IMR-90 (cell line): ENCODE measurements around the gene ATP1B4. TPM values are rescaled to one million over a fixed set of nuclear protein-coding genes. Genes with fewer than 3 reads are reported as not detected.

ENCODE experiments used
- ATAC-seq: fragments of 200-7000 bp; cut with Tn5 transposase; 2 replicates; pipeline ENCODE4 v1.9.1; 2020; ENCODE audit warnings: low read depth, mild to moderate bottlenecking, moderate library complexity
- BruUV-seq: library from RNA; stranded (reverse); fragments of 400-500 nt; replicated peaks from 2 replicates; lab custom pipeline; 2021; lab: Mats Ljungman, UMichigan
- CTCF ChIA-PET: fragments of 300-600 bp; formaldehyde crosslinking; extraction: SDS; loops from one replicate; lab custom pipeline; 2021; ENCODE audit warnings: antibody characterized with exemption; lab: Yijun Ruan, JAX
- POLR2A ChIA-PET: fragments of 300-600 bp; sonication (Branson Sonifier 250); formaldehyde crosslinking; loops from one replicate; lab custom pipeline; 2022; ENCODE audit warnings: antibody characterized with exemption; ENCODE audit not compliant: unreplicated experiment; lab: Charles Lee
- DNase-seq: peaks from one replicate; pipeline ENCODE4 v3.0.0; 2013
- H2AFZ ChIP-seq: replicated peaks from 2 replicates; pipeline ENCODE3; 2013; ENCODE audit warnings: low read length, mild to moderate bottlenecking; ENCODE audit not compliant: poor library complexity
- H2AK5ac ChIP-seq: 2 replicates; pipeline ENCODE4 v1.6.1; 2013; ENCODE audit warnings: low read depth, low read length, inconsistent platforms
- H2AK9ac ChIP-seq: replicated peaks from 2 replicates; pipeline ENCODE3; 2013; ENCODE audit warnings: mild to moderate bottlenecking, low read depth, low read length, moderate library complexity; ENCODE audit not compliant: poor library complexity
- H2BK120ac ChIP-seq: 2 replicates; pipeline ENCODE4 v1.6.1; 2013; ENCODE audit warnings: low read depth, low read length, inconsistent platforms
- H2BK15ac ChIP-seq: 3 replicates; pipeline ENCODE4 v1.6.1; 2013; ENCODE audit warnings: low read depth, low read length, inconsistent platforms
- H2BK20ac ChIP-seq: 2 replicates; pipeline ENCODE4 v1.6.1; 2013; ENCODE audit warnings: low read depth, mild to moderate bottlenecking, inconsistent platforms, low read length, moderate library complexity
- H2BK5ac ChIP-seq: 2 replicates; pipeline ENCODE4 v1.6.1; 2013; ENCODE audit warnings: mild to moderate bottlenecking, low read depth, low read length, inconsistent platforms; ENCODE audit not compliant: poor library complexity, severe bottlenecking
- H3K14ac ChIP-seq: replicated peaks from 2 replicates; pipeline ENCODE4 v1.6.1; 2013; ENCODE audit warnings: low read depth, low read length, inconsistent platforms
- H3K18ac ChIP-seq: 2 replicates; pipeline ENCODE4 v1.6.1; 2013; ENCODE audit warnings: low read depth, low read length, control low read depth
- H3K23ac ChIP-seq: 2 replicates; pipeline ENCODE4 v1.6.1; 2013; ENCODE audit warnings: low read depth, low read length, inconsistent platforms
- H3K27ac ChIP-seq: 2 replicates; pipeline ENCODE4 v1.5.1; 2013; ENCODE audit warnings: mild to moderate bottlenecking, control low read depth, low read length; ENCODE audit not compliant: insufficient read depth
- H3K27me3 ChIP-seq: 2 replicates; pipeline ENCODE4 v1.6.1; 2013; ENCODE audit warnings: low read length; ENCODE audit not compliant: control insufficient read depth, insufficient read depth
- H3K36me3 ChIP-seq: 2 replicates; pipeline ENCODE4 v1.6.1; 2013; ENCODE audit warnings: low read length, mixed read lengths; ENCODE audit not compliant: control insufficient read depth, insufficient read depth
- H3K4ac ChIP-seq: 2 replicates; pipeline ENCODE4 v1.6.1; 2013; ENCODE audit warnings: low read depth, low read length, inconsistent platforms
- H3K4me1 ChIP-seq: 2 replicates; pipeline ENCODE4 v1.6.1; 2013; ENCODE audit warnings: low read length, mixed read lengths; ENCODE audit not compliant: control insufficient read depth, insufficient read depth
- H3K4me2 ChIP-seq: 2 replicates; pipeline ENCODE4 v1.6.1; 2013; ENCODE audit warnings: low read depth, mild to moderate bottlenecking, control low read depth, low read length, moderate library complexity
- H3K4me3 ChIP-seq: 2 replicates; pipeline ENCODE4 v1.5.1; 2013; ENCODE audit warnings: low read depth, mild to moderate bottlenecking, control low read depth, low read length, moderate library complexity; ENCODE audit not compliant: insufficient read depth
- H3K56ac ChIP-seq: 2 replicates; pipeline ENCODE4 v1.6.1; 2013; ENCODE audit warnings: low read length, inconsistent platforms; ENCODE audit not compliant: insufficient read depth; ENCODE audit errors: extremely low read depth
- H3K79me1 ChIP-seq, 2 experiments: 2 replicates each; pipeline ENCODE4 v1.6.1; 2013; ENCODE audit warnings: low read length in 2 of 2, inconsistent platforms in 1 of 2, low read depth in 1 of 2
- H3K9ac ChIP-seq: 2 replicates; pipeline ENCODE4 v1.6.1; 2013; ENCODE audit warnings: low read depth, low read length, control low read depth
- H3K9me1 ChIP-seq: 2 replicates; pipeline ENCODE4 v1.6.1; 2013; ENCODE audit warnings: low read length, inconsistent platforms; ENCODE audit not compliant: insufficient read depth
- H3K9me3 ChIP-seq: 2 replicates; pipeline ENCODE4 v1.6.1; 2013; ENCODE audit warnings: low read length; ENCODE audit not compliant: control insufficient read depth, insufficient read depth
- H4K20me1 ChIP-seq: 2 replicates; pipeline ENCODE4 v1.6.1; 2013; ENCODE audit warnings: low read length, inconsistent platforms; ENCODE audit not compliant: insufficient read depth
- H4K5ac ChIP-seq: 2 replicates; pipeline ENCODE4 v1.6.1; 2013; ENCODE audit warnings: mild to moderate bottlenecking, low read depth, low read length, control low read depth
- H4K8ac ChIP-seq, 2 experiments: 2 replicates each; pipeline ENCODE4 v1.6.1; 2013; ENCODE audit warnings: low read depth in 2 of 2, low read length in 2 of 2, control low read depth in 1 of 2, inconsistent platforms in 1 of 2
- H4K91ac ChIP-seq: 2 replicates; pipeline ENCODE4 v1.6.1; 2013; ENCODE audit warnings: low read depth, low read length, inconsistent platforms; ENCODE audit not compliant: insufficient read depth
- RAD21 ChIP-seq: IDR thresholded peaks from 2 replicates; pipeline ENCODE4 v1.6.1; 2012; ENCODE audit warnings: low read length, improper control_type of control experiment
- RCOR1 ChIP-seq: IDR thresholded peaks from 2 replicates; pipeline ENCODE4 v1.6.1; 2012; ENCODE audit warnings: mild to moderate bottlenecking, low read length, improper control_type of control experiment; ENCODE audit not compliant: insufficient replicate concordance
- WGBS, 2 experiments: methylation state at CpG; one replicate each; pipeline versions ENCODE4 v1.1.5 to v1.1.7; 2013; ENCODE audit warnings: missing lambda C conversion rate in 2 of 2; ENCODE audit not compliant: insufficient read length in 1 of 2; ENCODE audit errors: extremely low coverage in 2 of 2; 5-methylcytosine and 5-hydroxymethylcytosine counted together
- dilution Hi-C: fragments of 300-500 bp; cut with HindIII; formaldehyde crosslinking; loops from one replicate; pipeline ENCODE4 v1.14.3; 2018; ENCODE audit warnings: low sequenced_read_pairs; ENCODE audit not compliant: unreplicated experiment
- in situ Hi-C: fragments of 300-500 bp; cut with MboI; formaldehyde crosslinking; loops from 3 replicates; pipeline ENCODE4 v1.14.3; 2019; ENCODE audit warnings: low sequenced_read_pairs, inconsistent platforms, mixed read lengths
- intact Hi-C: fragments of 100-400 bp; cut with micrococcal nuclease; formaldehyde crosslinking; loops from 2 replicates; pipeline ENCODE4 v1.10.0; 2022
- polyA plus RNA-seq, 3 experiments: library from polyadenylated mRNA; depleted of rRNA; stranded (reverse); fragments of >200 nt; gene quantifications; 2 replicates each; pipeline ENCODE4 v1.2.3, GENCODE V29; 2012; ENCODE audit warnings: low replicate concordance in 1 of 3
- total RNA-seq: library from RNA; depleted of rRNA; stranded (reverse); fragments of >200 nt; gene quantifications from 2 replicates; pipeline ENCODE4 v1.2.3, GENCODE V29; 2012

The ATP1B4 gene
- total and polyA plus RNA-seq, 2 of the 4 experiments (the other 2 are of a cell fraction): not detected

DNA sequence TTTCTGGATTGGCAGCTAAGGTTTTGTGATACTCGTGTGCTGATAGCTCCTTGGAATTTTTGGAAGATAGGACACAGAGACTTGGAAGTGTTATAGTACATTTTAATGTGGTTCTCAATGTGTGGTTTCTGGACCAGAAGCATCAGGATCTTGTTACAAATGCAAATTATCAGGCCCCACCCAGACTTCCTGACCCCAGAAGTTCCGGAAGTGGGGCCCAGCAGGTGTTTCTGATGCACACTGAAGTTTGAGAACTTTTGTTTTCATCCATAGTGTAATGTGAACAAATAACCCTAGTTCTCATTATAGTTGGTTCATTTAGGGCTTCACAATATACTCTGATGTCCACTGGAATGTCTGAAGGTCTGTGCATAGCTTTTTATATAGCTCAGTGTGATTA lies 57.6 kb downstream of the ATP1B4 start:
- Histone ChIP-seq H3K56ac (no peak overlapping the region), H3K27ac (no peak overlapping the region), H2AFZ (no peak overlapping the region), H3K36me3 (no peaks in the 10 kb centered on the region), H4K20me1 (no peaks in the 10 kb centered on the region), H3K4me2 (no peak overlapping the region), H4K5ac (no peak overlapping the region), H2AK9ac (no peak overlapping the region), H2BK120ac (no peak overlapping the region), H4K8ac (no peak overlapping the region), H3K4me1 (no peaks in the 10 kb centered on the region), H3K14ac (no peak overlapping the region), H2AK5ac (no peak overlapping the region), H2BK15ac (no peak overlapping the region), H4K91ac (no peak overlapping the region), H2BK20ac (no peak overlapping the region), H2BK5ac (no peak overlapping the region), H3K79me1 (no peaks in the 10 kb centered on the region), H3K18ac (no peak overlapping the region), H3K9ac (no peak overlapping the region), H3K9me3 (no peaks in the 10 kb centered on the region), H3K4me3 (no peak overlapping the region), H3K23ac (no peak overlapping the region), H3K9me1 (no peaks in the 10 kb centered on the region), H3K27me3 (no peaks in the 10 kb centered on the region), H3K4ac (no peak overlapping the region)
- ATAC-seq (no peak), DNase-seq (no peak)
- no TSS peak for BruUV-seq
- ChIA-PET POLR2A (interaction anchor here (0.5 kb wide), 1 partner anchor 558 kb away, joined by 8 read pairs; no protein-coding TSS in a partner anchor), CTCF (no interaction called here)
- dilution Hi-C loops (no loop called here), intact Hi-C loops (no loop called here), in situ Hi-C loops (no loop called here)
- WGBS, 2 experiments: no CpG with 5 or more reads among the region's 2 CpGs
- TF ChIP-seq RCOR1: no peak
- TF ChIP-seq RAD21: no peak
